ENCODE results near the gene TCFL5.

TCFL5 gene

GRCh38 chr20:62873280-62873679, 11.7 kb upstream of the TCFL5 start:
- no peak overlapping the region for H3K4me3 ChIP-seq (ENCODE audit: insufficient read length, low read depth)
- H3K36me3 ChIP-seq (ENCODE audit: insufficient read depth, insufficient read length, low read length), result peaks cover 5% of the 10 kb centered on the region
- H3K27me3 ChIP-seq (ENCODE audit: insufficient read depth, insufficient read length), result no peaks in the 10 kb centered on the region
- DNase-seq (ENCODE audit: low read depth, low spot score), result no peak
- H3K9ac ChIP-seq (ENCODE audit: insufficient read length, low read depth), result no peak overlapping the region
- H3K9me3 ChIP-seq (ENCODE audit: insufficient read depth, low read length), result peaks cover 3% of the 10 kb centered on the region; the same call in 1 of the 2 replicates
- TF ChIP-seq ZNF274 (IDR thresholded peaks at IDR 0.05; ENCODE audit: low read depth, low read length) (no peak), SUZ12 (IDR thresholded peaks at IDR 0.05; ENCODE audit: extremely low read depth, insufficient read depth, insufficient read length) (no peak), YY1 (IDR thresholded peaks at IDR 0.05; ENCODE audit: insufficient read depth, insufficient read length) (no peak)
- peaks cover 3% of the 10 kb centered on the region for H3K4me1 ChIP-seq (ENCODE audit: insufficient read depth, insufficient read length)

GRCh38 chr20:62872862-62873261, 11.2 kb upstream of the TCFL5 start:
- DNase-seq (ENCODE audit: low read depth, low spot score), result no peak
- H3K4me3 ChIP-seq (ENCODE audit: insufficient read length, low read depth), result no peak overlapping the region
- H3K9me3 ChIP-seq (ENCODE audit: insufficient read depth, low read length), result peaks cover 3% of the 10 kb centered on the region; the same call in 1 of the 2 replicates
- TF ChIP-seq YY1 (IDR thresholded peaks at IDR 0.05; ENCODE audit: insufficient read depth, insufficient read length), result no peak
- TF ChIP-seq SUZ12 (IDR thresholded peaks at IDR 0.05; ENCODE audit: extremely low read depth, insufficient read depth, insufficient read length), result no peak
- TF ChIP-seq ZNF274 (IDR thresholded peaks at IDR 0.05; ENCODE audit: low read depth, low read length), result no peak
- peaks cover 3% of the 10 kb centered on the region for H3K4me1 ChIP-seq (ENCODE audit: insufficient read depth, insufficient read length)
- no peak overlapping the region for H3K9ac ChIP-seq (ENCODE audit: insufficient read length, low read depth)
- H3K27me3 ChIP-seq (ENCODE audit: insufficient read depth, insufficient read length), result no peaks in the 10 kb centered on the region
- peaks cover 5% of the 10 kb centered on the region for H3K36me3 ChIP-seq (ENCODE audit: insufficient read depth, insufficient read length, low read length)

- Histone ChIP-seq H3K36me3 (ENCODE audit: insufficient read depth, insufficient read length, low read length) (peaks cover 5% of the 10 kb centered on the region), H3K9me3 (ENCODE audit: insufficient read depth, low read length) (peaks cover 3% of the 10 kb centered on the region; the same call in 1 of the 2 replicates), H3K27me3 (ENCODE audit: insufficient read depth, insufficient read length) (no peaks in the 10 kb centered on the region), H3K4me3 (ENCODE audit: insufficient read length, low read depth) (no peak overlapping the region), H3K4me1 (ENCODE audit: insufficient read depth, insufficient read length) (peaks cover 3% of the 10 kb centered on the region), H3K9ac (ENCODE audit: insufficient read length, low read depth) (no peak overlapping the region)
- DNase-seq (ENCODE audit: low read depth, low spot score), result no peak
- no peak for TF ChIP-seq YY1 (IDR thresholded peaks at IDR 0.05; ENCODE audit: insufficient read depth, insufficient read length)
- TF ChIP-seq SUZ12 (IDR thresholded peaks at IDR 0.05; ENCODE audit: extremely low read depth, insufficient read depth, insufficient read length), result no peak
- TF ChIP-seq ZNF274 (IDR thresholded peaks at IDR 0.05; ENCODE audit: low read depth, low read length), result no peak
Measured at GRCh38 chr20:62872184-62872847, 10.7 kb upstream of the TCFL5 start.

- Histone ChIP-seq H3K4me1 (ENCODE audit: insufficient read depth, insufficient read length) (peaks cover 2% of the 10 kb centered on the region), H3K4me3 (ENCODE audit: insufficient read length, low read depth) (no peak overlapping the region), H3K27me3 (ENCODE audit: insufficient read depth, insufficient read length) (peaks cover 3% of the 10 kb centered on the region), H3K9ac (ENCODE audit: insufficient read length, low read depth) (no peak overlapping the region), H3K36me3 (ENCODE audit: insufficient read depth, insufficient read length, low read length) (peaks cover 2% of the 10 kb centered on the region), H3K9me3 (ENCODE audit: insufficient read depth, low read length) (no peaks in the 10 kb centered on the region; the same call in 1 of the 2 replicates)
- DNase-seq (ENCODE audit: low read depth, low spot score), result no peak
- TF ChIP-seq SUZ12 (IDR thresholded peaks at IDR 0.05; ENCODE audit: extremely low read depth, insufficient read depth, insufficient read length) (no peak), ZNF274 (IDR thresholded peaks at IDR 0.05; ENCODE audit: low read depth, low read length) (no peak), YY1 (IDR thresholded peaks at IDR 0.05; ENCODE audit: insufficient read depth, insufficient read length) (no peak)
Measured at GRCh38 chr20:62864207-62864606, 2.6 kb upstream of the TCFL5 start.

- H3K9me3 ChIP-seq (ENCODE audit: insufficient read depth, low read length), result no peaks in the 10 kb centered on the region; the same call in 1 of the 2 replicates
- H3K4me1 ChIP-seq (ENCODE audit: insufficient read depth, insufficient read length), result peaks cover 2% of the 10 kb centered on the region
- H3K27me3 ChIP-seq (ENCODE audit: insufficient read depth, insufficient read length), result peaks cover 3% of the 10 kb centered on the region
- TF ChIP-seq YY1 (IDR thresholded peaks at IDR 0.05; ENCODE audit: insufficient read depth, insufficient read length) (no peak), ZNF274 (IDR thresholded peaks at IDR 0.05; ENCODE audit: low read depth, low read length) (no peak), SUZ12 (IDR thresholded peaks at IDR 0.05; ENCODE audit: extremely low read depth, insufficient read depth, insufficient read length) (no peak)
- H3K4me3 ChIP-seq (ENCODE audit: insufficient read length, low read depth), result peak overlapping the region; percentile 66
- H3K9ac ChIP-seq (ENCODE audit: insufficient read length, low read depth), result peak overlapping the region; percentile 87
- no peak for DNase-seq (ENCODE audit: low read depth, low spot score)
- H3K36me3 ChIP-seq (ENCODE audit: insufficient read depth, insufficient read length, low read length), result peaks cover 29% of the 10 kb centered on the region
Measured at GRCh38 chr20:62860924-62861691, 514 bp downstream of the TCFL5 start.

GRCh38 chr20:62860391-62860923, 1.2 kb downstream of the TCFL5 start:
- Histone ChIP-seq H3K27me3 (ENCODE audit: insufficient read depth, insufficient read length) (peaks cover 3% of the 10 kb centered on the region), H3K9ac (ENCODE audit: insufficient read length, low read depth) (peak overlapping the region; percentile 82), H3K4me1 (ENCODE audit: insufficient read depth, insufficient read length) (peaks cover 2% of the 10 kb centered on the region), H3K4me3 (ENCODE audit: insufficient read length, low read depth) (peak overlapping the region; percentile 66), H3K9me3 (ENCODE audit: insufficient read depth, low read length) (no peaks in the 10 kb centered on the region; the same call in 1 of the 2 replicates), H3K36me3 (ENCODE audit: insufficient read depth, insufficient read length, low read length) (peaks cover 36% of the 10 kb centered on the region)
- TF ChIP-seq YY1 (IDR thresholded peaks at IDR 0.05; ENCODE audit: insufficient read depth, insufficient read length) (no peak), ZNF274 (IDR thresholded peaks at IDR 0.05; ENCODE audit: low read depth, low read length) (no peak), SUZ12 (IDR thresholded peaks at IDR 0.05; ENCODE audit: extremely low read depth, insufficient read depth, insufficient read length) (no peak)
- DNase-seq (ENCODE audit: low read depth, low spot score), result no peak

GRCh38 chr20:62859721-62860120, 1.9 kb downstream of the TCFL5 start:
- Histone ChIP-seq H3K9ac (ENCODE audit: insufficient read length, low read depth) (peak overlapping the region; percentile 82), H3K4me1 (ENCODE audit: insufficient read depth, insufficient read length) (peaks cover 2% of the 10 kb centered on the region), H3K36me3 (ENCODE audit: insufficient read depth, insufficient read length, low read length) (peaks cover 43% of the 10 kb centered on the region), H3K27me3 (ENCODE audit: insufficient read depth, insufficient read length) (peaks cover 3% of the 10 kb centered on the region), H3K9me3 (ENCODE audit: insufficient read depth, low read length) (no peaks in the 10 kb centered on the region; the same call in 1 of the 2 replicates), H3K4me3 (ENCODE audit: insufficient read length, low read depth) (peak overlapping the region; percentile 66)
- TF ChIP-seq YY1 (IDR thresholded peaks at IDR 0.05; ENCODE audit: insufficient read depth, insufficient read length) (no peak), SUZ12 (IDR thresholded peaks at IDR 0.05; ENCODE audit: extremely low read depth, insufficient read depth, insufficient read length) (no peak), ZNF274 (IDR thresholded peaks at IDR 0.05; ENCODE audit: low read depth, low read length) (no peak)
- DNase-seq (ENCODE audit: low read depth, low spot score), result no peak
